Measurements from ENCODE around the gene KASH5.
"Not testable (repeated sequence)": the region's sequence is repeated elsewhere in the genome, so short reads cannot be mapped to it uniquely, and the experiment has no call there.

The KASH5 gene

GRCh38 chr19:49439836-49440235 lies 51.8 kb downstream of the KASH5 start:
- no peak for DNase-seq

DNA sequence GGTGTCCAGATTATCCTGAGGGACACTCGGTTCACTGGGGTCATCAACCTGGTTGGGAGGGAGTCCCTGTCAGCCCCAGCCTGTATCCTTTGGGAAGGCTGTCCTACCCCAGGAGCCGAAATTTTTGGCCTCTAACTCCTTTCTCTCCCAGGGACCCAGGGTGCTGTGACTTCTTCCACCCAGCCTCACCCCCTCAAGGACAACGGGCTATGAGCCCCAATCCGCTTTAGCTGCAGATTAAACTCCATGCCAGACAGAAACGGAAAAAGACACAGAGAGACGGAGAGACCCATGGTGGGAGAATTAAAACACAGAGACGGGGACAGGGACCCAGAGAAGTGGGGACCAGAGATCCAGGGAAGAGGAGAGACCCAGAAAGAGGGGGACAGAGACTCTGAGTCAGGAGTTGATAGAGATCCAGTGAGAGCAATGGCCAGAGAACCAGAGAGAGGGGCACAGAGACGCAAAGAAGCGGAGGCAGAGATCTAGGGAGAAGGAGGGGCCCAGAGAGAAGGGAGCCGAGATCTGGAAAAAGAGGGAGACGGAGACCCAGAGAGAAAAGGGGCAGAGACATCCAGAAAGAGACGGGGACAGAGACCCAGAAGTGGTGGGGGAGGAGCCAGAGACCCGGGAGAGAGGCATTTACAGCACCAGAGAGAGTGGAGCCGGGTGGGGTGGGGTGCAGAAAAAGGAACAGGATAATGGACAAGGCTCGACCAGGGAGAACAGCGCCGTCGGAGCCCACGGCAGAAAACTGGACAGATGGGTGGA lies 52.6 kb downstream of the KASH5 start:
- DNase-seq = no peak

- no peak for DNase-seq
Observed at GRCh38 chr19:49441210-49441959, 53.3 kb downstream of the KASH5 start, which contains the start of gene SLC17A7. TSS of gene SLC17A7 (minus strand) at chr19:49441527. CDS start at chr19:49441379, 148 bp downstream.

DNA sequence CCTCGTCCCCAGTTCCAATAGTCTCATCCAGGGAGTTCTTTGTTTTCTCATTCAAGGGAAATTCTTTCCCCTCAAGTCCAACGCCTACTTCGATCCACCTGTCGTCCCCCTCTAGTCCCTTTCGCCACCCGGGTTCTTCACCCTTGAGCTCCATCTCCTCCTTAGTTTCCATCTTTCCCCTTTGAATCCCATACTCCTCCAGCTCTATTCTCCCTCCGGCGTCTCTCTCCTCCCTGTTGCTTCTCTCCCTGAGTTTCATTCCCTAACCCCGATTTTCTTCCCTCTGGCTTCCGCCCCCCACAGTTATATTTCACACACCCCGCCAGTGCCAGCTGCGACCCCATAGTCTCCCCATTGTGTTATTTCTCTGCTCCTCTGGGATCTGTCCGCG lies 53.9 kb downstream of the KASH5 start:
- no peak for DNase-seq

GRCh38 chr19:49442354-49442753 lies 54.3 kb downstream of the KASH5 start:
- DNase-seq = no peak

- DNase-seq = no peak
Observed at GRCh38 chr19:49442771-49443365, 54.8 kb downstream of the KASH5 start.

- peak; percentile 92 for DNase-seq
Observed at GRCh38 chr19:49443366-49444099, 55.5 kb downstream of the KASH5 start.

GRCh38 chr19:49444100-49444700 lies 56.2 kb downstream of the KASH5 start:
- DNase-seq = not testable (repeated sequence)

- no peak for DNase-seq
Observed at GRCh38 chr19:49445997-49446396, 57.9 kb downstream of the KASH5 start.

GRCh38 chr19:49447485-49448431 lies 59.7 kb downstream of the KASH5 start:
- no peak for DNase-seq

GRCh38 chr19:49448432-49448786 lies 60.4 kb downstream of the KASH5 start:
- no peak for DNase-seq

- no peak for DNase-seq
Observed at GRCh38 chr19:49450405-49450804, 62.4 kb downstream of the KASH5 start.

DNA sequence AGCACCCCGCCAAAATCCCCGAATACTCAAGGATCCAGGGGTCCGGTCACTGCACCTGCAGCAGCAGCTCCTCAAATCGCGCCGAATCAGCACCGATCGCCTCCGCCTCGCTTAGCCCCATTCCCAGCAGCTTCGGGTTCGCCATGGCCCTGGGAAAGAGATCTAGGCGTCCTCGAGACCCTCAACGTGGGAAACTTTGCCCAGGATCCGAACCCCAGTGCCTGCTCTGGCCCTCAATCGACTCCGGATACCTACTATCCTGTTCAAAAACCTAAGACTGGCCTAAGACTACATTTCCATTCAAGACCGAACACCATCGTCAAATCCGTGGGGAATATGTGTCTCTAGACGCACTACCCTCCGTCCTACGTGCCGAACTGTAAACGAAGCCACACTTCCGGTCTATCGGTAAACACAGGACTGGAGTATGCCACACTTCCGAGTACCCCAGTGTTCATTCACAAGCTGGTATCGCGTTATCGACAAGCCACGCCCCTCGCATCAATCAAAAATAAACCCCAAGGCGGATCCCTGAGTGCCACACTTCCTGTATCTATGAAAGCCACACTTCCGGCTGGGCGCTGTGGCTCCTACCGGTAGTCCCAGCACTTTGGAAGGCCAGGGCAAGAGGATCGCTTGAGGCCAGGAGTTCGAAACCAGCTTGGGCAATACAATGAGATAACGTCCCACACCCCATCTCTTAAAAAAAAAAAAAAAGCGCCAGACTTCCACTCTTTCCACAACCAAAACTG lies 63.6 kb downstream of the KASH5 start, which contains the start of gene PIH1D1:
TSS of gene PIH1D1 (minus strand) at position 385 of the 752 bp plus-strand sequence. CDS start at position 145, 240 bp downstream.
- DNase-seq = peak; percentile 99

- peak; percentile 98 for DNase-seq
Observed at GRCh38 chr19:49453013-49453756, 65.1 kb downstream of the KASH5 start, which contains the start of gene ALDH16A1. TSS of gene ALDH16A1 (plus strand) at chr19:49453225. CDS start at chr19:49453332, 107 bp downstream.

DNA sequence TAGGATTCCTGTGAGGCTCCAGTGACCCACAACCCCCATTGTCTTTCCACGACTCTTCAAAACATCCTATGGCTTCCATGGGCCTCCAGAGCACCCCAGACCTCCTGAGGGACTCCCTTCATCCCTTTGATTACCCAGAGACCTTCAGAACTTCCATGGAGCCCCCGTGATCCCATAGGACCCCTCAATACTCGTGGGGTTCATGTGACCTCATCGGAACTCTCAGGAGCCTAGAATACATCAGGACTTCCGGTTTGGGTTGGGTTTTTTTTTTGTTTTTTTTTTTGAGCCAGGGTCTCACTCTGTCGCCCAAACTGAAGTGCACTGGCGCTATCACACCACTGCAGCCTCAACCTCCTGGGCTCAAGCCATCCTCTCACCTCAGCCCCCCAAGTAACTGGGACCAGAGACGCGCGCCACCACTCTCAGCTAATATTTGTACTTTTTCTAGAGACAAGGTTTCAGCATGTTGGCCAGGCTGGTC lies 65.8 kb downstream of the KASH5 start:
- DNase-seq = no peak

DNA sequence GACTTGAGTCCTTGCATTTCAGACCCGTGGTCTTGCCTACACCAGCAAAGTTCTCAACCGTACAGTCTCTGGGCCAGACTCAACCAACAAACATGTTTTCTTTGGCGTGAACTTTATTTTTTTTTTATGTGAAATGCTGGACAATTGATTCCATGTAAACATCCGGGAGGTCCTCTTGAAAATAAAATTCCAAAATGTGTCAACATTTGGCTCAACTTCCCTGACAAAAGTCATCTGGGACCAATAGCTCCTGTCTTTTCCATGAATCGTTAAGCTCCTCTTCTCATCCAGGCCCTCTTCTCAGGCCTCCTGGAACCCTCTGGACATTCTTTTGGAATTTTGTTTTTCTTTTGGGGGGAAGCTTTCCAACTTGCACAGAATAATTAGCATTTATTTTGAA lies 67.7 kb downstream of the KASH5 start:
- DNase-seq = no peak

GRCh38 chr19:49456326-49456725 lies 68.3 kb downstream of the KASH5 start:
- DNase-seq = no peak

- DNase-seq = no peak
Observed at GRCh38 chr19:49458567-49458903, 70.5 kb downstream of the KASH5 start.

DNA sequence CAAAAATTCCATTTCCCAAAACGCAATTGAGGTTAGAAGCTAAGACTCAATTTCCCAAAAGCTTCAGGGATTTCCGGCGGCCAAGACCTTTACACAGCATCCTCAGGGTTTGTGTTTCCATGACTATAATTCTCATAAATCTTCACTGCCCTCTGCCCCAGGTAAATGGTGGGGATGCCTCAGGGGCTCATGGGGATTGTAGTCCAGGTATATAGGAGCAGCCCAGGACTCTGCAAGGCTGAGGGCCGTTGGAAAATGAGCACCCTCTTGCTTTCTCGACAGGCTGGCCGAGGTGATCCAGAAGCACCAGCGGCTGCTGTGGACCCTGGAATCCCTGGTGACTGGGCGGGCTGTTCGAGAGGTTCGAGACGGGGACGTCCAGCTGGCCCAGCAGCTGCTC lies 71.3 kb downstream of the KASH5 start:
- no peak for DNase-seq

GRCh38 chr19:49461130-49461529 lies 73.1 kb downstream of the KASH5 start:
- DNase-seq = not testable (repeated sequence)

All from CD4-positive, alpha-beta T cell treated with Interleukin-4 for 4 hours (primary cell).